Measurements from ENCODE around the gene SLC5A2. TPM values are rescaled to one million over a fixed set of nuclear protein-coding genes. Genes with fewer than 3 reads are reported as not detected.
A peak's percentile ranks its signal among the peaks of the same experiment; 100 is the strongest.

The SLC5A2 gene
- total and polyA plus RNA-seq, 2 of the 13 experiments (the other 11 are each of a cell fraction or from before 2014, with no cell fraction given): 0.24 to 0.97 TPM

DNA sequence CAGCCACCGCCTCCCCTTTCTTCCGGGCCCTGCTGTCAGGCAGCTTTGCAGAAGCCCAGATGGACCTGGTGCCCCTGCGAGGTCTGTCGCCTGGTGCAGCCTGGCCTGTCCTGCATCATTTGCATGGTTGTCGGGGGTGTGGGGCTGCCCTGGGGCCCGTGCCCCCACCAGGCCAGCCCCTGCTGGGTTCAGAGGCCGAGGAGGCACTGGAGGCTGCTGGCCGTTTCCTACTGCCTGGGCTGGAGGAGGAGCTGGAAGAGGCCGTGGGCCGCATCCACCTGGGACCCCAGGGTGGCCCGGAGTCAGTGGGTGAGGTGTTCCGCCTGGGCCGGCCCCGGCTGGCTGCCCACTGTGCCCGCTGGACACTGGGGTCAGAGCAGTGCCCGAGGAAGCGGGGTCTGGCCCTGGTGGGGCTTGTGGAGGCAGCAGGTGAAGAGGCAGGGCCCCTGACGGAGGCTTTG is 16.5 kb upstream of the SLC5A2 start:
- H3K9ac ChIP-seq (ENCODE audit: insufficient read depth, low read depth, low read length): no peak overlapping the region
- peaks cover 33 to 48% of the 10 kb centered on the region in 2 experiments for H3K36me3 ChIP-seq (replicated peaks in 1 of 2; ENCODE audit: control insufficient read depth in 1 of 2, insufficient read depth in 2 of 2, low read length in 2 of 2)
- ChIA-PET POLR2A (no interaction called here), CTCF (ENCODE audit: low intra/inter-chr PET ratio, low total read pairs) (no interaction called here)
- TF ChIP-seq RBFOX2 (IDR thresholded peaks at IDR 0.05; ENCODE audit: low read depth, low read length) (peak; percentile 63), RAD51 (IDR thresholded peaks at IDR 0.05; ENCODE audit: borderline replicate concordance) (no peak), AGO2 (optimal IDR thresholded peaks at IDR 0.05; ENCODE audit: low read depth, low read length) (peak; percentile 82)
- H3K79me2 ChIP-seq (ENCODE audit: insufficient read depth, low read length): no peaks in the 10 kb centered on the region
- H3K4me2 ChIP-seq (ENCODE audit: low read depth, low read length): no peak overlapping the region
- no peak overlapping the region for H3K4me3 ChIP-seq (replicated peaks in 1 of 3; ENCODE audit: insufficient read depth in 1 of 3, low read depth in 2 of 3, low read length in 3 of 3)
- DNase-seq (ENCODE audit: low spot score) (no peak), FAIRE-seq (no peak), ATAC-seq (no peak; the same call in 1 of the 3 replicates)
- H3K27me3 ChIP-seq (ENCODE audit: control insufficient read depth in 1 of 2, insufficient read depth in 2 of 2, low read length in 2 of 2): peaks cover 0 to 3% of the 10 kb centered on the region in 2 experiments; a peak in 1 of 5 replicates
- no TSS peak for BruUV-seq (replicated peaks)
- in situ Hi-C loops (cut with HindIII; ENCODE audit: extremely low pct_ligation_motif_present, low pct_unique_long_range_greater_than_20kb) (no loop called here), intact Hi-C loops (cut with micrococcal nuclease; ENCODE audit: unreplicated experiment) (no loop called here)
- H4K20me1 ChIP-seq (ENCODE audit: insufficient read depth, low read length): no peaks in the 10 kb centered on the region
- no peaks in the 10 kb centered on the region for H3K9me3 ChIP-seq (ENCODE audit: low read length)
- no peak overlapping the region for H2AFZ ChIP-seq (ENCODE audit: low read length)
- peaks cover 7% of the 10 kb centered on the region for H3K4me1 ChIP-seq (ENCODE audit: insufficient read depth, low read length)
- WGBS (ENCODE audit: low lambda C conversion rate): 97% methylated on average over 15 of the region's 18 CpGs
- H3K27ac ChIP-seq (ENCODE audit: extremely low read length, insufficient read depth, low read length): no peak overlapping the region

DNA sequence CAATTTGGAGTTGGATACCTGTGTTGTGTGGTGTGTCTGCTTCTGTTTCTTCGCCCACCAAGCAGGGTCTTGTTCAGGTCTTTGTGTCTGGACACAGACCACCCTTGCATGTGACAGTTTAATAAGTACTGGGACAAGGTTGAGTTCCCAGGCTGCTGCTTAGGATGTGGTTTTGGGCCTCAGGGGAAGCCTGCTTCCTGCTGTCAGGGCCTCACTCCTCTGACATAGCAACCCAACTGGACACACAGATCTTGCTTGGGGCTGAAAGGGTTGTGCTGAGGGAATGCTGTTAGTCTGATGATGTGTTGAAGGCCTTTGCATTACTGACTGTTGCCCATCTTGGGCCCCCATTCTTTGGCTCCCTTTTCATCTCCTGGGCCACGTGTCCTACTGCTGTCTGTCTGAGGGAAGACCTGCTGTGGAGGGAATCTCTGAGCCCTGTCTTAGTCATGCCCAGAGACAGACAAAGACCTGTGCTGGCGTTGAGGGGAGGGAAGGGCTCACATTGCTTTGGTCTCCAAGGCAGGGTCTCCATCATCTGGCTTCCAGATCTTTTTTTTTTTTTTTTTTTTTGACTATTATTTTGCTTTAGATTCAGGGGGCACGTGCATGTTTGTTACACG is 15.7 kb upstream of the SLC5A2 start:
- 94% methylated on average over 5 of the region's 5 CpGs for WGBS (ENCODE audit: low lambda C conversion rate)
- TF ChIP-seq POLR2A (IDR thresholded peaks at IDR 0.05; ENCODE audit: insufficient read depth in 1 of 2, low read depth in 2 of 2, low read length in 2 of 2): peak in 1 of 2 experiments; percentile 24; a peak in 1 of 4 replicates
- TF ChIP-seq, protein P1, sequence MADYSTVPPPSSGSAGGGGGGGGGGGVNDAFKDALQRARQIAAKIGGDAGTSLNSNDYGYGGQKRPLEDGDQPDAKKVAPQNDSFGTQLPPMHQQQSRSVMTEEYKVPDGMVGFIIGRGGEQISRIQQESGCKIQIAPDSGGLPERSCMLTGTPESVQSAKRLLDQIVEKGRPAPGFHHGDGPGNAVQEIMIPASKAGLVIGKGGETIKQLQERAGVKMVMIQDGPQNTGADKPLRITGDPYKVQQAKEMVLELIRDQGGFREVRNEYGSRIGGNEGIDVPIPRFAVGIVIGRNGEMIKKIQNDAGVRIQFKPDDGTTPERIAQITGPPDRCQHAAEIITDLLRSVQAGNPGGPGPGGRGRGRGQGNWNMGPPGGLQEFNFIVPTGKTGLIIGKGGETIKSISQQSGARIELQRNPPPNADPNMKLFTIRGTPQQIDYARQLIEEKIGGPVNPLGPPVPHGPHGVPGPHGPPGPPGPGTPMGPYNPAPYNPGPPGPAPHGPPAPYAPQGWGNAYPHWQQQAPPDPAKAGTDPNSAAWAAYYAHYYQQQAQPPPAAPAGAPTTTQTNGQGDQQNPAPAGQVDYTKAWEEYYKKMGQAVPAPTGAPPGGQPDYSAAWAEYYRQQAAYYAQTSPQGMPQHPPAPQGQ (CRISPR knock-in tag; IDR thresholded peaks at IDR 0.05; ENCODE audit: borderline replicate concordance): no peak
- no peak for DNase-seq (ENCODE audit: low spot score)
- Histone ChIP-seq H3K9ac (ENCODE audit: insufficient read depth, low read depth, low read length) (no peak overlapping the region), H2AFZ (ENCODE audit: low read length) (no peak overlapping the region), H3K4me1 (ENCODE audit: insufficient read depth, low read length) (peaks cover 12% of the 10 kb centered on the region), H3K79me2 (ENCODE audit: insufficient read depth, low read length) (no peaks in the 10 kb centered on the region), H4K20me1 (ENCODE audit: insufficient read depth, low read length) (no peaks in the 10 kb centered on the region), H3K9me3 (ENCODE audit: low read length) (no peaks in the 10 kb centered on the region), H3K4me3 (replicated peaks in 1 of 3; ENCODE audit: insufficient read depth in 1 of 3, low read depth in 2 of 3, low read length in 3 of 3) (no peak overlapping the region), H3K27ac (ENCODE audit: extremely low read length, insufficient read depth, low read length) (no peak overlapping the region), H3K36me3 (replicated peaks in 1 of 2; ENCODE audit: control insufficient read depth in 1 of 2, insufficient read depth in 2 of 2, low read length in 2 of 2) (peaks cover 26 to 40% of the 10 kb centered on the region in 2 experiments), H3K27me3 (ENCODE audit: control insufficient read depth in 1 of 2, insufficient read depth in 2 of 2, low read length in 2 of 2) (peaks cover 0 to 7% of the 10 kb centered on the region in 2 experiments; a peak in 1 of 5 replicates), H3K4me2 (ENCODE audit: low read depth, low read length) (no peak overlapping the region)
- intact Hi-C loops (cut with micrococcal nuclease; ENCODE audit: unreplicated experiment): no loop called here
- FAIRE-seq: no peak
- in situ Hi-C loops (cut with HindIII; ENCODE audit: extremely low pct_ligation_motif_present, low pct_unique_long_range_greater_than_20kb): no loop called here
- ChIA-PET POLR2A (interaction anchor here (2.2 kb wide), 1 partner anchor 8 kb away, joined by 6 read pairs; the partner anchor contains the start of gene ARMC5), CTCF (ENCODE audit: low intra/inter-chr PET ratio, low total read pairs) (no interaction called here)
- no TSS peak for BruUV-seq (replicated peaks)
- ATAC-seq: no peak
